OCI-LY7 (cell line): ENCODE measurements around the gene MRPL49.

Source experiments
- EZH2phosphoT487 ChIP-seq: fragments of 200-600 bp; sonication (generic); IDR thresholded peaks from 2 replicates; pipeline ENCODE4 v1.6.1; 2018; ENCODE audit warnings: low read depth, borderline replicate concordance, mild to moderate bottlenecking, mixed run types, antibody characterized with exemption, low read length, moderate library complexity, mixed read lengths
- TF ChIP-seq, protein P1 (sequence below): fragments of 200-600 bp; sonication (generic); conservative IDR thresholded peaks from 2 replicates; pipeline ENCODE4 v1.5.1; 2014; ENCODE audit warnings: mild to moderate bottlenecking, antibody characterized with exemption, low read length, moderate library complexity, mixed read lengths

DNA sequence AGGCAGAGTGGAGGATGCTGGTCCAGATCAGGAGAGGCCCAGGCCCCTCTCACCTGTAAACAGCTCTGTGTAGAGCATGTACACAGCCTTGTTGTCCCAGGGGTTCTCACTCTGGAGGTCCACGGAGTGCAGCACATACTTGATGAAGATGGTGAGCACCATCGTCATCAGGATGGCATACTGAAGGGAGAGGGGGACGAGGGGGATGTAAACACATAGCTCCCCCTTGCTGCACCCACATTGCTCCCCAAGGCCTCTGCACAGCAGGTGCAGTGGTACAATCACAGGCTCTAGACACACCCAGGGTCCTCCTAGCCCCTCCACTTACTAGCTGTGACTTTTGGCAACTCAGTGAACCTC is 9.3 kb downstream of the MRPL49 start:
- TF ChIP-seq EZH2phosphoT487 = no peak
- TF ChIP-seq, protein P1, sequence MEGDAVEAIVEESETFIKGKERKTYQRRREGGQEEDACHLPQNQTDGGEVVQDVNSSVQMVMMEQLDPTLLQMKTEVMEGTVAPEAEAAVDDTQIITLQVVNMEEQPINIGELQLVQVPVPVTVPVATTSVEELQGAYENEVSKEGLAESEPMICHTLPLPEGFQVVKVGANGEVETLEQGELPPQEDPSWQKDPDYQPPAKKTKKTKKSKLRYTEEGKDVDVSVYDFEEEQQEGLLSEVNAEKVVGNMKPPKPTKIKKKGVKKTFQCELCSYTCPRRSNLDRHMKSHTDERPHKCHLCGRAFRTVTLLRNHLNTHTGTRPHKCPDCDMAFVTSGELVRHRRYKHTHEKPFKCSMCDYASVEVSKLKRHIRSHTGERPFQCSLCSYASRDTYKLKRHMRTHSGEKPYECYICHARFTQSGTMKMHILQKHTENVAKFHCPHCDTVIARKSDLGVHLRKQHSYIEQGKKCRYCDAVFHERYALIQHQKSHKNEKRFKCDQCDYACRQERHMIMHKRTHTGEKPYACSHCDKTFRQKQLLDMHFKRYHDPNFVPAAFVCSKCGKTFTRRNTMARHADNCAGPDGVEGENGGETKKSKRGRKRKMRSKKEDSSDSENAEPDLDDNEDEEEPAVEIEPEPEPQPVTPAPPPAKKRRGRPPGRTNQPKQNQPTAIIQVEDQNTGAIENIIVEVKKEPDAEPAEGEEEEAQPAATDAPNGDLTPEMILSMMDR = no peak
